Colonic mucosa (tissue), 4 donors: ENCODE results near the gene DXO. TPM values are rescaled to one million over a fixed set of nuclear protein-coding genes. Genes with fewer than 3 reads are reported as not detected.
"Not testable (repeated sequence)": the region's sequence is repeated elsewhere in the genome, so short reads cannot be mapped to it uniquely, and the experiment has no call there.

Source experiments
- DNase-seq: peaks from one replicate; pipeline ENCODE4 v3.0.0-alpha.2; 2020
- H3K27ac ChIP-seq: fragments of 200-600 bp; one replicate; pipeline ENCODE4 v1.8.0; 2021
- H3K27me3 ChIP-seq: fragments of 200-600 bp; one replicate; pipeline ENCODE4 v1.8.0; 2021
- H3K36me3 ChIP-seq: fragments of 200-600 bp; one replicate; pipeline ENCODE4 v1.8.0; 2021
- H3K4me1 ChIP-seq: fragments of 200-600 bp; one replicate; pipeline ENCODE4 v1.8.0; 2021; ENCODE audit warnings: mild to moderate bottlenecking
- H3K4me3 ChIP-seq: fragments of 200-600 bp; one replicate; pipeline ENCODE4 v1.8.0; 2021
- H3K9ac ChIP-seq, 2 donors: one replicate each; pipeline ENCODE4 v1.7.0; 2013; ENCODE audit warnings: control low read depth in 2 of 2, low read depth in 2 of 2, low read length in 2 of 2
- H3K9me3 ChIP-seq: fragments of 200-600 bp; one replicate; pipeline ENCODE4 v1.8.0; 2021
- intact Hi-C: fragments of 100-400 bp; cut with DNase I; formaldehyde crosslinking; loops from one replicate; pipeline ENCODE4 v1.14.1; 2022
- total RNA-seq, 2 donors: library from RNA; stranded (reverse); fragmentation: NEBNext Ultra II Directional in 1 of 2; extraction: Animal tissue kit (Norgen Biotek cat#: 25700) in 1 of 2; gene quantifications; one replicate each; pipeline ENCODE4 v1.2.1, GENCODE V29; 2021
- TF ChIP-seq, protein P1 (sequence below): fragments of 200-600 bp; IDR thresholded peaks from one replicate; pipeline ENCODE4 v1.8.0; 2022; ENCODE audit warnings: antibody characterized with exemption, mild to moderate bottlenecking
- donor health status: healthy.
- donor health status: DM: no; HTN: no; CAD: no.
- donor health status: DM: no; HTN: no; CAD: no.

Gene DXO
- total RNA-seq, 2 donors from 2014 or later: 13.0 to 16.1 TPM

- H3K9ac ChIP-seq: no peak overlapping the region
- intact Hi-C loops: no loop called here
- no peaks in the 10 kb centered on the region for H3K27me3 ChIP-seq
- H3K4me3 ChIP-seq: no peak overlapping the region
- H3K27ac ChIP-seq: no peak overlapping the region
- no peaks in the 10 kb centered on the region for H3K9me3 ChIP-seq
- DNase-seq: no peak
- no peaks in the 10 kb centered on the region for H3K36me3 ChIP-seq
- H3K4me1 ChIP-seq: no peaks in the 10 kb centered on the region
- TF ChIP-seq, protein P1, sequence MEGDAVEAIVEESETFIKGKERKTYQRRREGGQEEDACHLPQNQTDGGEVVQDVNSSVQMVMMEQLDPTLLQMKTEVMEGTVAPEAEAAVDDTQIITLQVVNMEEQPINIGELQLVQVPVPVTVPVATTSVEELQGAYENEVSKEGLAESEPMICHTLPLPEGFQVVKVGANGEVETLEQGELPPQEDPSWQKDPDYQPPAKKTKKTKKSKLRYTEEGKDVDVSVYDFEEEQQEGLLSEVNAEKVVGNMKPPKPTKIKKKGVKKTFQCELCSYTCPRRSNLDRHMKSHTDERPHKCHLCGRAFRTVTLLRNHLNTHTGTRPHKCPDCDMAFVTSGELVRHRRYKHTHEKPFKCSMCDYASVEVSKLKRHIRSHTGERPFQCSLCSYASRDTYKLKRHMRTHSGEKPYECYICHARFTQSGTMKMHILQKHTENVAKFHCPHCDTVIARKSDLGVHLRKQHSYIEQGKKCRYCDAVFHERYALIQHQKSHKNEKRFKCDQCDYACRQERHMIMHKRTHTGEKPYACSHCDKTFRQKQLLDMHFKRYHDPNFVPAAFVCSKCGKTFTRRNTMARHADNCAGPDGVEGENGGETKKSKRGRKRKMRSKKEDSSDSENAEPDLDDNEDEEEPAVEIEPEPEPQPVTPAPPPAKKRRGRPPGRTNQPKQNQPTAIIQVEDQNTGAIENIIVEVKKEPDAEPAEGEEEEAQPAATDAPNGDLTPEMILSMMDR: no peak
Measured at GRCh38 chr6:31978831-31979230, 6.9 kb upstream of the DXO start.

DNA sequence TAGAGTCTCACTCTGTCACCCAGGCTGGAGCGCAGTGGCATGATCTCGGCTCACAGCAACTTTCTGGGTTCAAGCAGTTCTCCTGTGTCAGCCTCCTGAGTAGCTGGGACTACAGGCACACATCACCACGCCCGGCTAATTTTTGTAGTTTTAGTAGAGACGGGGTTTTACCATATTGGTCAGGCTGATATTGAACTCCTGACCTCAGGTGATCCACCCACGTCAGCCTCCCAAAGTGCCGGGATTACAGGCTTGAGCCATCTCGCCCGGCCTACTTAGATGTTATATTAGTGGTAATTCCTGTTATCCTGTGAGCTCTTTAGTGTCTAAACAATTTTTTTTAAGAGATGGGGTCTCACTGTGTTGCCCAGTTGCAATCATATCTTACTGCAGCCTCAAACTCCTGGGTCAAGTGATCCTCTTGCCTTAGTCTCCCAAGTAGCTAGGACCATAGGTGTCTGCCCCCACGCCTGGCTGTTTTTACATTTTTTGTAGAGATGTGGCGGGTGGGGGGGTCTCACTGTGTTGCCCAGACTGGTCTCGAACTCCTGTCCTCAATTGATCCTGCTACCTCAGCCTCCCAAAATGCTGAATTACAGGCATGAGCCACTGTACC is 6.0 kb upstream of the DXO start:
- no peak overlapping the region for H3K27ac ChIP-seq
- H3K27me3 ChIP-seq: no peaks in the 10 kb centered on the region
- intact Hi-C loops: no loop called here
- no peak overlapping the region for H3K9ac ChIP-seq
- H3K4me3 ChIP-seq: no peak overlapping the region
- H3K4me1 ChIP-seq: peaks cover 3% of the 10 kb centered on the region
- no peak for DNase-seq
- no peaks in the 10 kb centered on the region for H3K36me3 ChIP-seq
- TF ChIP-seq, protein P1: no peak
- no peaks in the 10 kb centered on the region for H3K9me3 ChIP-seq

DNA sequence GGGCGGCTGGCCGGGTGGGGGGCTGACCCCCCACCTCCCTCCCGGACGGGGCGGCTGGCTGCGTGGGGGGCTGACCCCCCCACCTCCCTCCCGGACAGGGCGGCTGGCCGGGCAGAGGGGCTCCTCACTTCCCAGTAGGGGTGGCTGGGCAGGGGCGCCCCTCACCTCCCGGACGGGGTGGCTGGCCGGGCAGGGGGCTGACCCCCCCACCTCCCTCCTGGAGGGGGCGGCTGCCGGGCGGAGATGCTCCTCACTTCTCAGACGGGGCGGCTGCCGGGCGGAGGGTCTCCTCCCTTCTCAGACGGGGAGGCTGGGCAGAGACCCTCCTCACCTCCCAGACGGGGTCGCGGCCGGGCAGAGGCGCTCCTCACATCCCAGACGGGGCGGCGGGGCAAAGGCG is 4.1 kb upstream of the DXO start:
- intact Hi-C loops, H3K27ac ChIP-seq, H3K27me3 ChIP-seq, H3K4me1 ChIP-seq, H3K36me3 ChIP-seq, DNase-seq, H3K9me3 ChIP-seq, H3K9ac ChIP-seq, H3K4me3 ChIP-seq: not testable (repeated sequence)

- Histone ChIP-seq H3K9ac (peak overlapping the region; percentile 72 to 82), H3K4me1 (peaks cover 4% of the 10 kb centered on the region), H3K27me3 (no peaks in the 10 kb centered on the region), H3K9me3 (no peaks in the 10 kb centered on the region), H3K36me3 (no peaks in the 10 kb centered on the region), H3K27ac (peak overlapping the region; percentile 94), H3K4me3 (peak overlapping the region; percentile 95)
- TF ChIP-seq, protein P1: no peak
- no peak for DNase-seq
- intact Hi-C loops: no loop called here
Measured at GRCh38 chr6:31972709-31973350, 892 bp upstream of the DXO start.

- H3K4me1 ChIP-seq: peaks cover 4% of the 10 kb centered on the region
- TF ChIP-seq, protein P1: no peak
- no peaks in the 10 kb centered on the region for H3K27me3 ChIP-seq
- H3K9ac ChIP-seq: peak overlapping the region; percentile 72 to 82
- no peaks in the 10 kb centered on the region for H3K9me3 ChIP-seq
- H3K27ac ChIP-seq: peak overlapping the region; percentile 94
- no peak for DNase-seq
- H3K4me3 ChIP-seq: peak overlapping the region; percentile 95
- H3K36me3 ChIP-seq: no peaks in the 10 kb centered on the region
- intact Hi-C loops: no loop called here
Measured at GRCh38 chr6:31971279-31971992, 502 bp downstream of the DXO start.
